GM23338 (cell line): ENCODE measurements around the gene BCAS3. TPM values are rescaled to one million over a fixed set of nuclear protein-coding genes. Genes with fewer than 3 reads are reported as not detected.

Source experiments
- ATAC-seq: fragments of 200-7000 bp; cut with Tn5 transposase; 3 replicates; pipeline ENCODE4 v1.9.1; 2020
- DNase-seq: peaks from one replicate; pipeline ENCODE4 v3.0.0-alpha.2; 2015; ENCODE audit warnings: low spot score
- H2AFZ ChIP-seq: fragments of 200-600 bp; sonication (generic); 2 replicates; pipeline ENCODE4 v1.8.0; 2016; ENCODE audit warnings: antibody characterized with exemption, mild to moderate bottlenecking, moderate library complexity
- H3F3A ChIP-seq: fragments of 200-600 bp; sonication (generic); replicated peaks from 2 replicates; pipeline ENCODE4 v1.8.0; 2017; ENCODE audit warnings: antibody characterized with exemption, mixed run types, low read depth
- H3K27ac ChIP-seq: fragments of 200-600 bp; sonication (generic); 2 replicates; pipeline ENCODE4 v1.6.1; 2016; ENCODE audit warnings: low read depth
- H3K27me3 ChIP-seq: fragments of 200-600 bp; sonication (generic); 2 replicates; pipeline ENCODE4 v1.8.0; 2016; ENCODE audit warnings: mild to moderate bottlenecking, mixed run types, moderate library complexity; ENCODE audit not compliant: insufficient read depth
- H3K36me3 ChIP-seq: fragments of 200-600 bp; sonication (generic); 2 replicates; pipeline ENCODE4 v1.8.0; 2016; ENCODE audit warnings: mild to moderate bottlenecking; ENCODE audit not compliant: insufficient read depth
- H3K4me1 ChIP-seq: fragments of 200-600 bp; sonication (generic); 2 replicates; pipeline ENCODE4 v1.8.0; 2016; ENCODE audit warnings: mild to moderate bottlenecking, moderate library complexity; ENCODE audit not compliant: insufficient read depth
- H3K4me2 ChIP-seq: fragments of 200-600 bp; sonication (generic); 2 replicates; pipeline ENCODE4 v1.7.1; 2017; ENCODE audit warnings: mixed run types
- H3K4me3 ChIP-seq: fragments of 200-600 bp; sonication (generic); 2 replicates; pipeline ENCODE4 v1.6.1; 2016; ENCODE audit warnings: mixed run types
- H3K79me2 ChIP-seq: fragments of 200-600 bp; sonication (generic); replicated peaks from 2 replicates; pipeline ENCODE4 v1.8.0; 2017; ENCODE audit warnings: mild to moderate bottlenecking; ENCODE audit not compliant: insufficient read depth
- H3K9me2 ChIP-seq: fragments of 200-600 bp; sonication (generic); 2 replicates; pipeline ENCODE4 v1.8.0; 2017; ENCODE audit not compliant: insufficient read depth
- H4K20me1 ChIP-seq: fragments of 200-600 bp; sonication (generic); replicated peaks from 2 replicates; pipeline ENCODE4 v1.8.0; 2017; ENCODE audit warnings: mild to moderate bottlenecking; ENCODE audit not compliant: insufficient read depth
- H3K27ac Mint-ChIP-seq: 2 replicates; pipeline ENCODE4 v1.8.0; 2020; ENCODE audit warnings: inconsistent platforms, mild to moderate bottlenecking, moderate library complexity, mixed read lengths
- H3K27me3 Mint-ChIP-seq: 3 replicates; pipeline ENCODE4 v1.8.0; 2022; ENCODE audit warnings: low read depth, mild to moderate bottlenecking, moderate library complexity, mixed read lengths, inconsistent platforms; ENCODE audit not compliant: insufficient read depth, poor library complexity
- H3K36me3 Mint-ChIP-seq: 3 replicates; pipeline ENCODE4 v1.8.0; 2021; ENCODE audit warnings: low read depth, mild to moderate bottlenecking, inconsistent platforms, moderate library complexity, mixed read lengths
- H3K4me1 Mint-ChIP-seq: 3 replicates; pipeline ENCODE4 v1.8.0; 2020; ENCODE audit warnings: mild to moderate bottlenecking, inconsistent platforms, mixed read lengths
- H3K4me3 Mint-ChIP-seq: 3 replicates; pipeline ENCODE4 v1.8.0; 2021; ENCODE audit warnings: moderate library complexity, mild to moderate bottlenecking, inconsistent platforms, mixed read lengths
- H3K9me3 Mint-ChIP-seq: 3 replicates; pipeline ENCODE4 v1.8.0; 2020; ENCODE audit warnings: moderate library complexity, mild to moderate bottlenecking, inconsistent platforms, mixed read lengths
- CREB1 ChIP-seq: fragments of 250-450 bp; sonication (Bioruptor Pico); IDR thresholded peaks from 2 replicates; pipeline ENCODE4 v1.5.0; 2020; ENCODE audit warnings: low read depth, mild to moderate bottlenecking, moderate library complexity
- CTCF ChIP-seq, 2 experiments: fragments of 200-600 bp in 1 of 2; sonication (generic) in 1 of 2; conservative IDR thresholded peaks; 2 replicates each; pipeline versions ENCODE4 v1.5.1 to v1.6.1; 2016 to 2017; ENCODE audit warnings: antibody characterized with exemption in 2 of 2, low read depth in 2 of 2, mild to moderate bottlenecking in 2 of 2, moderate library complexity in 1 of 2
- EZH2phosphoT487 ChIP-seq: fragments of 200-600 bp; sonication (generic); IDR thresholded peaks from one replicate; pipeline ENCODE4 v1.8.1; 2018; ENCODE audit warnings: antibody characterized with exemption; ENCODE audit not compliant: unreplicated experiment
- JUNB ChIP-seq: IDR thresholded peaks from one replicate; pipeline ENCODE4 v1.6.1; 2016; ENCODE audit warnings: antibody characterized with exemption; ENCODE audit not compliant: unreplicated experiment
- NANOG ChIP-seq: IDR thresholded peaks from 2 replicates; pipeline ENCODE4 v1.6.1; 2016; ENCODE audit warnings: antibody characterized with exemption, borderline replicate concordance
- POLR2AphosphoS5 ChIP-seq: IDR thresholded peaks from 2 replicates; pipeline ENCODE4 v1.6.1; 2016; ENCODE audit warnings: antibody characterized with exemption, low read depth
- STAT1 ChIP-seq: IDR thresholded peaks from one replicate; pipeline ENCODE4 v1.6.1; 2016; ENCODE audit warnings: antibody characterized with exemption; ENCODE audit not compliant: unreplicated experiment
- ZNF114 ChIP-seq: fragments of 250-450 bp; sonication (Bioruptor Pico); IDR thresholded peaks from 2 replicates; pipeline ENCODE4 v1.5.0; 2020; ENCODE audit warnings: mild to moderate bottlenecking, moderate library complexity
- ZNF462 ChIP-seq: fragments of 250-450 bp; sonication (Bioruptor Pico); IDR thresholded peaks from 2 replicates; pipeline ENCODE4 v1.5.0; 2020; ENCODE audit warnings: mild to moderate bottlenecking, moderate library complexity
- polyA plus RNA-seq: library from polyadenylated mRNA; unstranded; fragments of >200 nt; fragmentation: Nextera tagmentation; extraction: Ambion mirVana; gene quantifications from 2 replicates; pipeline ENCODE4 v1.2.1, GENCODE V29; 2016
- total RNA-seq: library from RNA; depleted of rRNA; stranded (reverse); fragments of >200 nt; shearing (Covaris generic); gene quantifications from 2 replicates; pipeline ENCODE4 v1.2.3, GENCODE V29; 2014

The BCAS3 gene
- total and polyA plus RNA-seq, 2 experiments from 2014 or later, result 8.2 to 28.0 TPM

- ATAC-seq (no peak), DNase-seq (no peak)
- Histone ChIP-seq H3K4me3 (no peak overlapping the region), H3F3A (no peaks in the 10 kb centered on the region), H3K27ac (no peak overlapping the region), H3K79me2 (no peaks in the 10 kb centered on the region), H3K4me1 (no peaks in the 10 kb centered on the region), H2AFZ (no peak overlapping the region), H4K20me1 (no peaks in the 10 kb centered on the region), H3K36me3 (no peaks in the 10 kb centered on the region), H3K4me2 (no peak overlapping the region), H3K27me3 (no peaks in the 10 kb centered on the region), H3K9me2 (no peaks in the 10 kb centered on the region)
- Mint-ChIP-seq H3K4me1 (peaks cover 9% of the 10 kb centered on the region), H3K9me3 (no peaks in the 10 kb centered on the region; the same call in 2 of the 3 replicates), H3K4me3 (no peak overlapping the region), H3K36me3 (no peaks in the 10 kb centered on the region), H3K27me3 (peaks cover 9% of the 10 kb centered on the region), H3K27ac (no peak overlapping the region)
- TF ChIP-seq STAT1 (no peak), CTCF (conservative IDR thresholded peaks at IDR 0.05; ENCODE audit: low read depth in 2 of 2) (no peak), CREB1 (CRISPR knock-in tag) (no peak), ZNF462 (CRISPR knock-in tag) (no peak), POLR2AphosphoS5 (no peak), JUNB (no peak), EZH2phosphoT487 (no peak), NANOG (no peak), ZNF114 (CRISPR knock-in tag) (no peak)
Measured at GRCh38 chr17:61384354-61384691, 706.7 kb downstream of the BCAS3 start.
